Stimulated activated naive CD8-positive, alpha-beta T cell treated with anti-CD3 and anti-CD28 coated beads, Interleukin-15, Interleukin-2, amounts not matched to agents 100 ng/mL and 50 ng/mL, for 24 hours (primary cell): ENCODE data around the gene GRAMD4.

Source experiments
- H3K27ac Mint-ChIP-seq: one replicate; pipeline ENCODE4 v1.8.0; 2021; ENCODE audit warnings: mild to moderate bottlenecking, mixed read lengths
- H3K27me3 Mint-ChIP-seq: one replicate; pipeline ENCODE4 v1.8.0; 2021; ENCODE audit warnings: mixed read lengths
- H3K36me3 Mint-ChIP-seq: one replicate; pipeline ENCODE4 v1.8.0; 2021; ENCODE audit warnings: low read depth, mixed read lengths
- H3K4me1 Mint-ChIP-seq: one replicate; pipeline ENCODE4 v1.8.0; 2021; ENCODE audit warnings: low read depth, mixed read lengths
- H3K4me3 Mint-ChIP-seq: one replicate; pipeline ENCODE4 v1.8.0; 2021; ENCODE audit warnings: mild to moderate bottlenecking, mixed read lengths
- H3K9me3 Mint-ChIP-seq: one replicate; pipeline ENCODE4 v1.8.0; 2021; ENCODE audit warnings: mixed read lengths

GRAMD4 gene

GRCh38 chr22:46694416-46695170 lies 74.4 kb downstream of the GRAMD4 start:
- Mint-ChIP-seq H3K9me3 (no peaks in the 10 kb centered on the region), H3K27ac (peak overlapping the region; percentile 45), H3K27me3 (no peaks in the 10 kb centered on the region), H3K36me3 (peaks cover 54% of the 10 kb centered on the region), H3K4me3 (no peak overlapping the region), H3K4me1 (no peaks in the 10 kb centered on the region)

- H3K27me3 Mint-ChIP-seq, result no peaks in the 10 kb centered on the region
- no peaks in the 10 kb centered on the region for H3K4me1 Mint-ChIP-seq
- no peak overlapping the region for H3K4me3 Mint-ChIP-seq
- H3K9me3 Mint-ChIP-seq, result no peaks in the 10 kb centered on the region
- no peak overlapping the region for H3K27ac Mint-ChIP-seq
- peaks cover 52% of the 10 kb centered on the region for H3K36me3 Mint-ChIP-seq
These were observed 75.4 kb downstream of the GRAMD4 start for GRCh38 chr22:46695346-46696228.

- H3K36me3 Mint-ChIP-seq, result peaks cover 47% of the 10 kb centered on the region
These were observed 76.0 kb downstream of the GRAMD4 start for GRCh38 chr22:46696229-46696518.

GRCh38 chr22:46696614-46697013 lies 76.4 kb downstream of the GRAMD4 start:
- no peak overlapping the region for H3K4me3 Mint-ChIP-seq
- H3K9me3 Mint-ChIP-seq, result no peaks in the 10 kb centered on the region
- no peaks in the 10 kb centered on the region for H3K4me1 Mint-ChIP-seq
- no peak overlapping the region for H3K27ac Mint-ChIP-seq
- peaks cover 43% of the 10 kb centered on the region for H3K36me3 Mint-ChIP-seq
- no peaks in the 10 kb centered on the region for H3K27me3 Mint-ChIP-seq

More at GRCh38 chr22:46696229-46696518, 76.0 kb downstream of the GRAMD4 start:
- Mint-ChIP-seq H3K9me3 (no peaks in the 10 kb centered on the region), H3K27ac (no peak overlapping the region), H3K27me3 (no peaks in the 10 kb centered on the region), H3K4me1 (no peaks in the 10 kb centered on the region), H3K4me3 (no peak overlapping the region)

- no peak overlapping the region for H3K27ac Mint-ChIP-seq
- no peaks in the 10 kb centered on the region for H3K27me3 Mint-ChIP-seq
- H3K9me3 Mint-ChIP-seq, result no peaks in the 10 kb centered on the region
- H3K4me3 Mint-ChIP-seq, result no peak overlapping the region
- peaks cover 43% of the 10 kb centered on the region for H3K36me3 Mint-ChIP-seq
- no peaks in the 10 kb centered on the region for H3K4me1 Mint-ChIP-seq
These were observed 77.8 kb downstream of the GRAMD4 start for GRCh38 chr22:46697811-46698515.

GRCh38 chr22:46699091-46699490 lies 78.9 kb downstream of the GRAMD4 start:
- Mint-ChIP-seq H3K4me3 (no peak overlapping the region), H3K36me3 (peaks cover 41% of the 10 kb centered on the region), H3K27ac (no peak overlapping the region), H3K27me3 (no peaks in the 10 kb centered on the region), H3K4me1 (no peaks in the 10 kb centered on the region), H3K9me3 (no peaks in the 10 kb centered on the region)

GRCh38 chr22:46701262-46701661 lies 81.1 kb downstream of the GRAMD4 start:
- Mint-ChIP-seq H3K4me1 (no peaks in the 10 kb centered on the region), H3K36me3 (peaks cover 49% of the 10 kb centered on the region), H3K9me3 (no peaks in the 10 kb centered on the region), H3K27me3 (no peaks in the 10 kb centered on the region), H3K27ac (no peak overlapping the region), H3K4me3 (no peak overlapping the region)

- no peaks in the 10 kb centered on the region for H3K27me3 Mint-ChIP-seq
- H3K4me3 Mint-ChIP-seq, result no peak overlapping the region
- H3K36me3 Mint-ChIP-seq, result peaks cover 60% of the 10 kb centered on the region
- no peak overlapping the region for H3K27ac Mint-ChIP-seq
- H3K9me3 Mint-ChIP-seq, result no peaks in the 10 kb centered on the region
- no peaks in the 10 kb centered on the region for H3K4me1 Mint-ChIP-seq
These were observed 83.2 kb downstream of the GRAMD4 start for GRCh38 chr22:46703171-46703995.

- no peak overlapping the region for H3K27ac Mint-ChIP-seq
- peaks cover 61% of the 10 kb centered on the region for H3K36me3 Mint-ChIP-seq
- H3K4me1 Mint-ChIP-seq, result no peaks in the 10 kb centered on the region
- H3K4me3 Mint-ChIP-seq, result no peak overlapping the region
- no peaks in the 10 kb centered on the region for H3K9me3 Mint-ChIP-seq
- no peaks in the 10 kb centered on the region for H3K27me3 Mint-ChIP-seq
These were observed 83.8 kb downstream of the GRAMD4 start for GRCh38 chr22:46703996-46704370.

- H3K27me3 Mint-ChIP-seq, result no peaks in the 10 kb centered on the region
- H3K4me1 Mint-ChIP-seq, result no peaks in the 10 kb centered on the region
- H3K36me3 Mint-ChIP-seq, result peaks cover 66% of the 10 kb centered on the region
- no peak overlapping the region for H3K4me3 Mint-ChIP-seq
- no peaks in the 10 kb centered on the region for H3K9me3 Mint-ChIP-seq
- no peak overlapping the region for H3K27ac Mint-ChIP-seq
These were observed 85.9 kb downstream of the GRAMD4 start for GRCh38 chr22:46706060-46706459.

GRCh38 chr22:46707305-46707704 lies 87.1 kb downstream of the GRAMD4 start:
- Mint-ChIP-seq H3K27ac (no peak overlapping the region), H3K9me3 (no peaks in the 10 kb centered on the region), H3K4me1 (no peaks in the 10 kb centered on the region), H3K27me3 (no peaks in the 10 kb centered on the region), H3K4me3 (no peak overlapping the region), H3K36me3 (peaks cover 77% of the 10 kb centered on the region)

GRCh38 chr22:46707827-46708570 lies 87.8 kb downstream of the GRAMD4 start:
- no peak overlapping the region for H3K4me3 Mint-ChIP-seq

GRCh38 chr22:46708766-46709330 lies 88.7 kb downstream of the GRAMD4 start:
- Mint-ChIP-seq H3K36me3 (peaks cover 78% of the 10 kb centered on the region), H3K4me3 (no peak overlapping the region)

More at GRCh38 chr22:46707827-46708570, 87.8 kb downstream of the GRAMD4 start:
- Mint-ChIP-seq H3K4me1 (no peaks in the 10 kb centered on the region), H3K27ac (no peak overlapping the region), H3K36me3 (peaks cover 75% of the 10 kb centered on the region), H3K9me3 (no peaks in the 10 kb centered on the region), H3K27me3 (no peaks in the 10 kb centered on the region)

GRCh38 chr22:46710806-46711205 lies 90.6 kb downstream of the GRAMD4 start:
- H3K4me1 Mint-ChIP-seq, result peaks cover 3% of the 10 kb centered on the region
- H3K4me3 Mint-ChIP-seq, result no peak overlapping the region
- H3K36me3 Mint-ChIP-seq, result peaks cover 77% of the 10 kb centered on the region
- no peaks in the 10 kb centered on the region for H3K9me3 Mint-ChIP-seq
- no peak overlapping the region for H3K27ac Mint-ChIP-seq
- no peaks in the 10 kb centered on the region for H3K27me3 Mint-ChIP-seq

More at GRCh38 chr22:46708766-46709330, 88.7 kb downstream of the GRAMD4 start:
- Mint-ChIP-seq H3K9me3 (no peaks in the 10 kb centered on the region), H3K4me1 (no peaks in the 10 kb centered on the region), H3K27me3 (no peaks in the 10 kb centered on the region), H3K27ac (no peak overlapping the region)
